ENCODE results near the gene PSPH.
A peak's percentile ranks its signal among the peaks of the same experiment; 100 is the strongest.

PSPH gene

GRCh38 chr7:55969391-55969790 is 81.9 kb downstream of the PSPH start:
- peaks cover 13% of the 10 kb centered on the region for H3K36me3 ChIP-seq
- no peak for TF ChIP-seq CTCF (IDR thresholded peaks at IDR 0.05; ENCODE audit: low read depth, low read length)
- H3K4me1 ChIP-seq = no peaks in the 10 kb centered on the region
- H3K4me3 ChIP-seq (ENCODE audit: low read depth, low read length) = no peak overlapping the region
- no peak for DNase-seq
- no peaks in the 10 kb centered on the region for H3K9me3 ChIP-seq
- H3K27me3 ChIP-seq = no peaks in the 10 kb centered on the region

- Histone ChIP-seq H3K36me3 (peaks cover 13% of the 10 kb centered on the region), H3K4me1 (no peaks in the 10 kb centered on the region), H3K9me3 (no peaks in the 10 kb centered on the region), H3K27me3 (no peaks in the 10 kb centered on the region), H3K4me3 (ENCODE audit: low read depth, low read length) (no peak overlapping the region)
- DNase-seq = no peak
- TF ChIP-seq CTCF (IDR thresholded peaks at IDR 0.05; ENCODE audit: low read depth, low read length) = no peak
Measured at GRCh38 chr7:55966851-55967250, 84.4 kb downstream of the PSPH start.

- no peaks in the 10 kb centered on the region for H3K27me3 ChIP-seq
- no peak for TF ChIP-seq CTCF (IDR thresholded peaks at IDR 0.05; ENCODE audit: low read depth, low read length)
- peaks cover 13% of the 10 kb centered on the region for H3K36me3 ChIP-seq
- H3K4me3 ChIP-seq (ENCODE audit: low read depth, low read length) = no peak overlapping the region
- no peak for DNase-seq
- H3K9me3 ChIP-seq = no peaks in the 10 kb centered on the region
- no peaks in the 10 kb centered on the region for H3K4me1 ChIP-seq
Measured at GRCh38 chr7:55965805-55966421, 85.3 kb downstream of the PSPH start.

GRCh38 chr7:55965100-55965470 is 86.2 kb downstream of the PSPH start:
- Histone ChIP-seq H3K27me3 (no peaks in the 10 kb centered on the region), H3K4me3 (ENCODE audit: low read depth, low read length) (peak overlapping the region; percentile 70), H3K36me3 (peaks cover 13% of the 10 kb centered on the region), H3K9me3 (no peaks in the 10 kb centered on the region), H3K4me1 (no peaks in the 10 kb centered on the region)
- TF ChIP-seq CTCF (IDR thresholded peaks at IDR 0.05; ENCODE audit: low read depth, low read length) = no peak
- no peak for DNase-seq

GRCh38 chr7:55964261-55965099 is 86.8 kb downstream of the PSPH start, which contains the start of gene NIPSNAP2:
Gene NIPSNAP2, plus strand, starts transcription at chr7:55964585. Its CDS starts 25 bp downstream, at chr7:55964610.
- no peaks in the 10 kb centered on the region for H3K4me1 ChIP-seq
- peak; percentile 10; the same call in 1 of the 2 replicates for TF ChIP-seq CTCF (IDR thresholded peaks at IDR 0.05; ENCODE audit: low read depth, low read length)
- H3K36me3 ChIP-seq = peaks cover 13% of the 10 kb centered on the region
- H3K27me3 ChIP-seq = no peaks in the 10 kb centered on the region
- peak; percentile 75 for DNase-seq
- H3K4me3 ChIP-seq (ENCODE audit: low read depth, low read length) = peak within 1 kb of the TSS; percentile 70
- no peaks in the 10 kb centered on the region for H3K9me3 ChIP-seq

All from BE2C (cell line).